NCI-H226 (cell line): ENCODE data around the gene MTFR2.

ENCODE experiments used
- DNase-seq: peaks from one replicate; pipeline ENCODE4 v3.0.0-alpha.2; 2015

MTFR2 gene

GRCh38 chr6:136249811-136250685 lies at the start of gene MTFR2:
Gene MTFR2, minus strand, starts transcription at chr6:136250311. Its CDS starts 1,212 bp downstream, at chr6:136249099.
- peak; percentile 99 for DNase-seq

DNA sequence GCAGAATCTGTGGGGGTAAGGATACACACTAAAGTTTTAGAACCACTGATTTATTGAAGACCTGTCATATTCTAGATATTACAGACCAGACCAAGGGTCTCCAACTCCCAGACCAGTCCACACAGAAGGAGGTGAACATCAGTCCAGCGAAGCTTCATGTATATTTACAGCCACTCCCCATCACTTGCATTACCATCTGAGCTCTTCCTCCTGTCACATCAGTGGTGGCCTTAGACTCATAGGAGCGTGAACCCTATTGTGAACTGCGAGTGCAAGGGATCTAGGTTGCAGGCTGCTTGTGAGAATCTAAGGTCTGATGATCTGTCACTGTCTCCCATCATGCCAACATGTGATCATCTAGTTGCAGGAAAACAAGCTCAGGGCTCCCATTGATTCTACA lies 44.5 kb upstream of the MTFR2 start:
- no peak for DNase-seq

DNA sequence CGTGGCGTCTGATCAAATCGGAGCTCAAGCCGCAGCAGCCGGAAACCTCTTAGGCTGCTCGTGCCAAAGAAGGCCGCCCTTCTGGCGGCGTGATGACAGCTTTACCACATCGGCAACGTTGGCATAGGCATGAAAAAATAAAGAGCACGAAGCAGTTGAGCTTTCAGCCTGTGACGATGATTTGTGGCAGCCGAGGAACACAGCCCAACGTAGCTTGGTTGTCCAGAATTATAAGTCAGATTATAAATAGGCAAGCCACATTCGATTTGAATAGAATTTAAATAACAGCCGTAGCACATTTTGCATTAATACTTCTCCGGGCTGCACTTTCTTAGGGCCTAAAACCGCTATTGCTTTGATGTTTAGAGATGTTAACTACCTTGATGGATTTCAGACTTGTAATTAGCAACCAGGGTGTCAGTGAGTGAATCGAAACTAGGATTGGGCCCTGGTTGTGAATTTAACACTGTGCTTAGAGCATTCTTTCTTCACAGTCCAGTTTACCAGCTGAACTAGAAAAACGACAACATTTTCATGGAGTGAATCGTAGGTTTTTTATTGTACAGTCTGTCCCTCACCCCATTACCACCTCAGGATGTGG lies 40.4 kb upstream of the MTFR2 start:
- peak; percentile 76 for DNase-seq

- DNase-seq, result peak; percentile 97
Measured at GRCh38 chr6:136289579-136290409, 39.7 kb upstream of the MTFR2 start, which contains the start of gene BCLAF1. Gene BCLAF1, minus strand, starts transcription at chr6:136289846. Its CDS starts 9,980 bp downstream, at chr6:136279866.

- DNase-seq, result peak; percentile 82
Measured at GRCh38 chr6:136289327-136289578, 39.1 kb upstream of the MTFR2 start.

GRCh38 chr6:136288566-136289326 lies 38.6 kb upstream of the MTFR2 start:
- DNase-seq, result peak; percentile 96

DNA sequence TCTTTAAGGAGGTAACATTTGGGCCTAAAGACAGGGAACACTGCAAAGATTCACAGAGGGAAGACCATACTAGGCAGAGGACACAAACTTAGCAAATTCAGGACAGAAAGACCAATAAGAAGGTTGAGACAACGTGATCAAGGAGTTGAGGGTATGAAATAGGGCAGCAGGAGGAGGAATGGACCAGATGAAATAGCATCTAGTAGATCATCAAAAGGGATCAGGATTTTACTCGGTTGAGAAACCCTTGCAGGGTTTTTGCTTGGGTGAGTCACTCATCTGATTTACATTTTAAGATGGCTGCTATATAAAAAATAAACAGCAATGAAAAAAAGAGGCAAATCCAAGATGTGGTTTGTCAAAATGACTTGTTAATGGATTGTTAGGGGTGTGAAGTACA lies 34.8 kb upstream of the MTFR2 start:
- DNase-seq, result no peak

DNA sequence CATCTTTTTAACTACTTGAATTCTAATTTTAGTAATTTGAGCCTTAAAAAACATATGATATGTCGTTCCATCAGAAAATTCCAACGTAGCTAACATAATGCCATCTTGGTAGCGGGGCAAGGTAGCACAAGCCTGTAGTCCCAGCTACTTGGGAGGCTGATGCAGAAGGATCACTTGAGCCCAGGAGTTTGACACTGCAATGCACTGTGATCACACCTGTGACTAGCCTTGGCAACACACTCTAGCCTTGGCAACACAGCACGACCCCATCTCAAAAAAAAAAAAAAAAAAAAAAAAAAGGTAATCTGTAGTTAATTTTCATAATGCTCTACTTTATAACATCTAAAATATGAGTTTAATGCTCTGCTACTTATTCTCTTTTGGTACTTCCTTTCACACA lies 32.8 kb upstream of the MTFR2 start:
- DNase-seq, result no peak

DNA sequence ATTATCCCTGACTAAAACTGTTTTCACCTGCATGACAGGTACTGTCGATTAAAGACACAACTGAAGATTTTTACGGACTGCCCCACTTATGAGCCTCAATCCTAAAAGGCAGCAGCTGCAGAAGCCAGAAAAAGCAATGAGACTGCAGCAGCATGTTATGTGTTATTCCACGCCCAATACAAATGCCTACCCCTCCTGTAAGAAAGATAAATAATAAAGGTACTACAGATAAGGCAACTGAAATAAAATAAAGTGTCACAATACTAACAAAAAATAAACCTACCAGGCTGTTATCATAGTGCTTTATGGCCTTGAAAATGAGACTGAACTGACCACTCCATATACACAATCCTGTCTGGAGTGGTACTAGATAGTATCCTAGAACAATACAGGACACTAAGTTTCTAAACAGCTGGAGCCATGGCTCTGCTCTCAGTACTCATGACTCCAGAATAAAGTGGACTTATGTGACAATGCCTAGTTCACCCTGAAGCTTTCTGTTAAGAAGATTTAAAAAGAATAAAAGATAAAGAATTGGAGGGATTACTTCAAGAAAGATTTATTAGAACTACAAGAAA lies 30.0 kb upstream of the MTFR2 start:
- no peak for DNase-seq

- no peak for DNase-seq
Measured at GRCh38 chr6:136274062-136274461, 24.0 kb upstream of the MTFR2 start.

- DNase-seq, result no peak
Measured at GRCh38 chr6:136265101-136265500, 15.0 kb upstream of the MTFR2 start.

DNA sequence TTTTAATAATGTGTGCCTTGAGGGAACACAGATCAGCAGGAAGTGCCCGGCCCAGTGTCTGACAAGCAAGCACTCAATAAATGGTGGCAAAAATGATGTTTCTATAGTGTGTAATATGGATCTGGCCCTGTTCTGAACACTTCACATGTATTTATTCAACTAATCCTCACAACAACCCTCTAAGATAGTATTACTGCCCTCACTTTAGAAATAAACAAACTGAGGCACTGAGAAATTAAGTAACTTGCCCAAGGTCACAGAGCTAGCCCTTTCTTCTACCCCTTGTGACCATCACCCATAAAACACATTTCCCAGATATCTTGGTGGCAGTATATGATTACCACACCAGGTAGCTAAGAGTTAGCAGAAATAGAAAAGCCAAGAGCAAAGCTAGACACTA lies 12.8 kb upstream of the MTFR2 start:
- no peak for DNase-seq

GRCh38 chr6:136254851-136255466 lies 4.8 kb upstream of the MTFR2 start:
- no peak for DNase-seq

- DNase-seq, result no peak
Measured at GRCh38 chr6:136253734-136254133, 3.6 kb upstream of the MTFR2 start.

DNA sequence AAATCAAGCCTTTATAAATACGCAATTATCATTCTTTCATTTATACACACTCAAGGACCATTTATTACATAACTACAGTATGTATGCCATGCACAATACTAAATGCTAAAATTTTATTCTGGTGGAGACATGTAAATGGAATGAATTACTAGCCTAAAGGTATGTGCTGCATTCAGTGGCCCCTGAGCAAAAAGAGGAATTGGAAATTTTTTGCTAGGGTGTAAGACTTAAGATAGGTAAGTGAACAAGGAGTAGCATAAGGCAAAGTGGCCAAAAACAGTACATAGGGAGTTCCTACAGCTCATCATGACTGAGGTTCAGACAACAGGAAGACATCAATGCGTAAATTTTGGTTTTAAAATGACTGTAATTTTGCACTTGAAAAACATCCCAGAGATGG lies 2.3 kb upstream of the MTFR2 start:
- DNase-seq, result no peak

DNA sequence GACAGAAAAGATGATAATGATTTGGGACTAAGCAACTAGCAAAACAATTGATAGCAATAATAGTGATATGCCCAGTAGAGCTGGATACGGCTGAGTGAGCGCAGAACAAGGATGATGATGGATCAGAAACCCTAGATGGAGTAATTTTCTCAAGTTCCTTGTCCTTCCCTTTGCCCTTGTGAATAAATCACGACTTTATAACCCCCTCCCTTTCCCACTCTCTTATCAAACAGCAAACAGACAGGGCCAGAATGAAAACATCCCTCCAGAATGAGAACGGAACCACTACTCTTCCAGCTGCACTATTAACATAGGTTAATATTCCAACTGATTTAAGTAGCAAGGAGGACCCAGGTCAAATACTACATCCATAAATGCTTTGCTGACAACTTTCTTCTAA lies 1.3 kb upstream of the MTFR2 start:
- no peak for DNase-seq

- no peak for DNase-seq
Measured at GRCh38 chr6:136250686-136251008, 536 bp upstream of the MTFR2 start.

DNA sequence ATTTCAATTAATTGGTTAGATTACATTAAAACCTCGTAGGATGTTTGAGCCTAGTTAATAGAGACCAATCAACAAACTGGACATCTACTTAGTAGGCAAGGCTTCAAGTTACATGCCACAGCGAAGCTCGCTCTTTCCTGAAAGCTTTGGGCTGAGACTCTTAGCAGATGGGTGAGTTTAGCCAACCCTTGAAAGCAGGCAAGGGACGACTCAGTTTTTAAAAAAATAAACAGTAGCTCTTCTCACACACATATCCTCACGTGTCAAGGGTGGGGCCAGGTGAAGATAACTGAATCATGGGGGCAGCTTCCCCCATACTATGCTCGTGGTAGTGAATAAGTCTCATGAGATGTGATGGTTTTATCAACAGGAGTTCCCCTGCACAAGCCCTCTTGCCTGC lies 775 bp downstream of the MTFR2 start:
- DNase-seq, result no peak

DNA sequence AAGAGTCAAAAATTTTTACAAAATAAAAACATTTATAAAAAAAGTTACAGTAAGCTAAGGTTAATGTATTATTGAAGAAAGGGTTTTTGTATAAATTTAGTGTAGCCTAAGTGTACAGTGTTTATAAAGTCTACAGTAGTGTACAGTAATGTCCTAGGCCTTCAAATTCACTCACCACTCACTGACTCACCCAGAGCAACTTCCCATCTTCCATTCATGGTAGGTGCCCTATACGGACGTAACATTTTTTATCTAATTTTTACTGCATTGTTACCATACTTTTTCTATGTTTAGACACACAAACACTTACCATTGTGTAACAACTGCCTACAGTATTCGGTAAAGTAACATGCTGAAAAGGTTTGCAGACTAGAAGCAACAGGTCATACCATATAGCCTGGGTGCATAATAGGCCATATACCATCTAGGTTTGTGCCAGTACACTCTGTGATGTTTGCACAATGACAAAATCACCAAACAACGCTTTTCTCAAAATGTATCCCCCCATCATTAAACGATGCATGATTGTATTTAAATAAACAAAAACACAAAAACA lies 6.0 kb downstream of the MTFR2 start:
- DNase-seq, result no peak

GRCh38 chr6:136236466-136237293 lies 13.4 kb downstream of the MTFR2 start:
- DNase-seq, result no peak

- peak; percentile 14 for DNase-seq
Measured at GRCh38 chr6:136235233-136235564, 14.9 kb downstream of the MTFR2 start.
